NCI-H526 treated with DMSO at 0.1 percent for 48 hours (cell line): ENCODE data around the gene PCBD1.

Experiments used
- DNase-seq: peaks from one replicate; lab custom pipeline; 2025; lab: John Stamatoyannopoulos, UW

Gene PCBD1

GRCh38 chr10:70833601-70834000 lies 54.8 kb downstream of the PCBD1 start:
- DNase-seq: no peak
